ENCODE results near the gene SNX24. TPM values are rescaled to one million over a fixed set of nuclear protein-coding genes. Genes with fewer than 3 reads are reported as not detected.

SNX24 gene
- total RNA-seq, 1 experiment from 2014 or later = 10.8 TPM

- Histone ChIP-seq H3K9me2 (ENCODE audit: insufficient read depth) (no peaks in the 10 kb centered on the region), H3K27ac (ENCODE audit: low read depth, low read length) (no peak overlapping the region), H2AFZ (ENCODE audit: low read depth, low read length, poor library complexity, severe bottlenecking) (no peak overlapping the region), H3K79me2 (ENCODE audit: insufficient read depth, low read length) (no peaks in the 10 kb centered on the region), H3K4me2 (ENCODE audit: low read length) (no peak overlapping the region), H3K27me3 (ENCODE audit: insufficient read depth, low read length) (no peaks in the 10 kb centered on the region), H3K9ac (ENCODE audit: low read length) (no peak overlapping the region), H3K4me3 (replicated peaks in 1 of 2; ENCODE audit: low read depth in 1 of 2, low read length in 2 of 2) (no peak overlapping the region), H3K36me3 (ENCODE audit: control insufficient read depth in 1 of 2, insufficient read depth in 2 of 2, low read length in 2 of 2) (peaks cover 0 to under 1% of the 10 kb centered on the region in 2 experiments; a peak in 1 of 4 replicates), H4K20me1 (ENCODE audit: insufficient read depth) (no peaks in the 10 kb centered on the region), H3K4me1 (ENCODE audit: control insufficient read depth in 1 of 2, insufficient read depth in 2 of 2, low read length in 2 of 2) (peaks cover 9 to 21% of the 10 kb centered on the region in 2 experiments; a peak in 3 of 4 replicates), H3K9me3 (ENCODE audit: control insufficient read depth in 1 of 2, insufficient read depth in 1 of 2, low read depth in 1 of 2, low read length in 2 of 2) (no peaks in the 10 kb centered on the region)
- TF ChIP-seq EGR1 (IDR thresholded peaks at IDR 0.05; ENCODE audit: low read depth) (no peak), YY1 (IDR thresholded peaks at IDR 0.05; ENCODE audit: extremely low read depth, insufficient replicate concordance, low read depth, low read length) (no peak), REST (IDR thresholded peaks at IDR 0.05; ENCODE audit: low read depth) (no peak), POLR2AphosphoS5 (IDR thresholded peaks at IDR 0.05; ENCODE audit: low read depth, low read length) (no peak), RAD21 (IDR thresholded peaks at IDR 0.05; ENCODE audit: low read depth) (no peak), MAX (IDR thresholded peaks at IDR 0.05) (no peak), JUND (IDR thresholded peaks at IDR 0.05) (no peak), ELF1 (IDR thresholded peaks at IDR 0.05; ENCODE audit: borderline replicate concordance, low read depth) (no peak), CEBPB (IDR thresholded peaks at IDR 0.05; ENCODE audit: low read depth) (no peak), ZFX (IDR thresholded peaks at IDR 0.05) (no peak), FOSL1 (IDR thresholded peaks at IDR 0.05; ENCODE audit: low read depth) (no peak), SIN3A (IDR thresholded peaks at IDR 0.05; ENCODE audit: low read depth) (no peak), ZNF274 (IDR thresholded peaks at IDR 0.05; ENCODE audit: low read depth, low read length) (no peak), CBX3 (IDR thresholded peaks at IDR 0.05; ENCODE audit: low read depth) (no peak), SP1 (IDR thresholded peaks at IDR 0.05; ENCODE audit: low read depth) (no peak), TCF7L2 (IDR thresholded peaks at IDR 0.05; ENCODE audit: borderline replicate concordance, extremely low read depth, insufficient read depth, insufficient read length) (no peak), EZH2 (IDR thresholded peaks at IDR 0.05) (no peak), POLR2A (IDR thresholded peaks at IDR 0.05; ENCODE audit: borderline replicate concordance, extremely low read depth, insufficient read depth, insufficient read length) (no peak)
- TF ChIP-seq, protein P1, sequence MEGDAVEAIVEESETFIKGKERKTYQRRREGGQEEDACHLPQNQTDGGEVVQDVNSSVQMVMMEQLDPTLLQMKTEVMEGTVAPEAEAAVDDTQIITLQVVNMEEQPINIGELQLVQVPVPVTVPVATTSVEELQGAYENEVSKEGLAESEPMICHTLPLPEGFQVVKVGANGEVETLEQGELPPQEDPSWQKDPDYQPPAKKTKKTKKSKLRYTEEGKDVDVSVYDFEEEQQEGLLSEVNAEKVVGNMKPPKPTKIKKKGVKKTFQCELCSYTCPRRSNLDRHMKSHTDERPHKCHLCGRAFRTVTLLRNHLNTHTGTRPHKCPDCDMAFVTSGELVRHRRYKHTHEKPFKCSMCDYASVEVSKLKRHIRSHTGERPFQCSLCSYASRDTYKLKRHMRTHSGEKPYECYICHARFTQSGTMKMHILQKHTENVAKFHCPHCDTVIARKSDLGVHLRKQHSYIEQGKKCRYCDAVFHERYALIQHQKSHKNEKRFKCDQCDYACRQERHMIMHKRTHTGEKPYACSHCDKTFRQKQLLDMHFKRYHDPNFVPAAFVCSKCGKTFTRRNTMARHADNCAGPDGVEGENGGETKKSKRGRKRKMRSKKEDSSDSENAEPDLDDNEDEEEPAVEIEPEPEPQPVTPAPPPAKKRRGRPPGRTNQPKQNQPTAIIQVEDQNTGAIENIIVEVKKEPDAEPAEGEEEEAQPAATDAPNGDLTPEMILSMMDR (IDR thresholded peaks at IDR 0.05 in 2 of 3, conservative IDR thresholded peaks at IDR 0.05 in 1 of 3; ENCODE audit: borderline replicate concordance in 1 of 3, insufficient read depth in 1 of 3, low read depth in 2 of 3, low read length in 2 of 3) = no peak
- no TSS peak for BruUV-seq (replicated peaks)
- intact Hi-C loops (cut with micrococcal nuclease) = no loop called here
- CTCF ChIA-PET = no interaction called here
- POLR2A ChIA-PET = no interaction called here
- RAD21 ChIA-PET (ENCODE audit: low non-redundant PET in 1 of 2, low total read pairs in 2 of 2, uncharacterized antibody in 2 of 2, unreplicated experiment in 2 of 2) = no interaction called here
- no peak for ATAC-seq
- no peak for DNase-seq (ENCODE audit: low read depth, low spot score)
Observed at GRCh38 chr5:123033157-123033671, 187.8 kb downstream of the SNX24 start.
